Measurements from ENCODE around the gene PRAMEF7. TPM values are rescaled to one million over a fixed set of nuclear protein-coding genes. Genes with fewer than 3 reads are reported as not detected.
"Not testable (repeated sequence)": the region's sequence is repeated elsewhere in the genome, so short reads cannot be mapped to it uniquely, and the experiment has no call there.

Gene PRAMEF7

DNA sequence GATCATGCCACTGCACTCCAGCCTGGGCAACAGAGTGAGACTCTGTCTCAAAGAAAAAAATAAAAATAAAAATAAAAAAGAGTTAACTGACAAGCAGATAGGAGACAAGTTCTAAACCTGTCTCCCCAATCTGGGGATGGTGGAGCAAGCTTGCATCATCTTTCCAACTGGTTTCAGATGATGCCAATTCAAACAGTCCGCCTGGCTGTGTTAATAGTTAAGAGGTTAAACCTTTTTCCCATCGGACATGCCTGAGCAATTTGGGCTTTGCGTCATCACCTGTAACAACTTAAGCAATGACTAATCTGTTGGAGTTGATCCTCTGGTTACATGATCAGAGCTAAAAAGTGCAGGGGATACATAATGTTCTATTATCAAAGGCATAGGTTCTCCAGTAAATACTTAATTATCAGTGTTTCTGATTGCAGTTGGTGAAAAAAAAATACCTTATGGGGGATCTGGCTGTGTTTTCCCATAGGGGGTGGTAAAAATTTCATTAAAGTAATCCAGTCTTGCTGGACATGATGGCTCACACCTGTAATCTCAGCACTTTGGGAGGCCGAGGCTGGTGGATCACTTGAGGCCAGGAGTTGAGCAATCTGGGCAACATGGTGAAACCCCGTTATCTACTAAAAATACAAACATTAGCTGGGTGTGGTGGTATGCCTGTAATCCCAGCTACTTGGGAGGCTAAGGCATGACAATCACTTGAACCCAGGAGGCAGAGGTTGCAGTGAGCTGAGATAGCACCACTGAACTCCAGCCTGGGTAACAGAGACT, 12.4 kb upstream of the PRAMEF7 start:
- H4K5ac ChIP-seq (ENCODE audit: low read length); H3K56ac ChIP-seq (ENCODE audit: low read length); H3K18ac ChIP-seq (ENCODE audit: low read length); H3K4ac ChIP-seq (ENCODE audit: low read depth, low read length); H3K36me3 ChIP-seq (ENCODE audit: control insufficient read depth, insufficient read depth, low read length); H3K4me1 ChIP-seq (ENCODE audit: control insufficient read depth, low read depth, low read length); H4K8ac ChIP-seq (ENCODE audit: low read depth, low read length); H2BK5ac ChIP-seq (ENCODE audit: low read length); H3K27me3 ChIP-seq (ENCODE audit: insufficient read depth, low read length, poor library complexity); H3K23ac ChIP-seq (ENCODE audit: low read length); H3K9ac ChIP-seq (ENCODE audit: low read length); H3K4me2 ChIP-seq (ENCODE audit: low read length); H3K79me1 ChIP-seq (ENCODE audit: low read length); H3K27ac ChIP-seq (ENCODE audit: low read depth, low read length); H3K79me2 ChIP-seq (ENCODE audit: control insufficient read depth, insufficient read depth, low read length); H2BK15ac ChIP-seq (replicated peaks; ENCODE audit: low read depth); H2BK120ac ChIP-seq (ENCODE audit: low read depth, low read length); DNase-seq; H3K4me3 ChIP-seq (ENCODE audit: low read length); H2AK5ac ChIP-seq (ENCODE audit: low read length): not testable (repeated sequence)
- WGBS (ENCODE audit: extremely low coverage, insufficient coverage, low lambda C conversion rate): no CpG with 5 or more reads among the region's 5 CpGs

DNA sequence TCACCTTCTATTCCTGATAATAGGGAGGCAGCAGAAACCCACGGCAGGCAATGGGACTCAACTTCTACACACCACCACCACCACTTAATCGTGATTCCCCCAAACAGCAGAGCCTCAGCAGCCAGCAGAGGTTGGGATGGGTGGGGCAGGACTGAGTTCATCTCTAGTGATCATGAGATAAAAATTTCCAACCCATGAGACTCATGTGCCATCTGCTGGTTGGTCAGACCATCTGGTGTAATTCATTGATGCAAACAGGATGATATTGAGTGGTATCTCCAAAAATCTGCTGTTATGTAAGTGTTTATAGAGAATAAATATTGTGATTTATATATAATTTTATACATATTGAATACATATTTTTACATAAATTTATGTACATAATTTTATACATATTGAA, 5.3 kb downstream of the PRAMEF7 start:
- H4K8ac ChIP-seq (ENCODE audit: low read depth, low read length); H3K27me3 ChIP-seq (ENCODE audit: insufficient read depth, low read length, poor library complexity); H3K4ac ChIP-seq (ENCODE audit: low read depth, low read length); H3K4me1 ChIP-seq (ENCODE audit: control insufficient read depth, low read depth, low read length); H3K4me3 ChIP-seq (ENCODE audit: low read length); H2BK5ac ChIP-seq (ENCODE audit: low read length); H2BK120ac ChIP-seq (ENCODE audit: low read depth, low read length); H3K79me2 ChIP-seq (ENCODE audit: control insufficient read depth, insufficient read depth, low read length); H2BK15ac ChIP-seq (replicated peaks; ENCODE audit: low read depth); H3K27ac ChIP-seq (ENCODE audit: low read depth, low read length); H3K23ac ChIP-seq (ENCODE audit: low read length); H4K5ac ChIP-seq (ENCODE audit: low read length); H3K79me1 ChIP-seq (ENCODE audit: low read length); H3K18ac ChIP-seq (ENCODE audit: low read length); DNase-seq; H3K9ac ChIP-seq (ENCODE audit: low read length); H3K56ac ChIP-seq (ENCODE audit: low read length); H2AK5ac ChIP-seq (ENCODE audit: low read length); H3K4me2 ChIP-seq (ENCODE audit: low read length); H3K36me3 ChIP-seq (ENCODE audit: control insufficient read depth, insufficient read depth, low read length): not testable (repeated sequence)
- WGBS (ENCODE audit: extremely low coverage, insufficient coverage, low lambda C conversion rate): no CpG with 5 or more reads among the region's 2 CpGs

DNA sequence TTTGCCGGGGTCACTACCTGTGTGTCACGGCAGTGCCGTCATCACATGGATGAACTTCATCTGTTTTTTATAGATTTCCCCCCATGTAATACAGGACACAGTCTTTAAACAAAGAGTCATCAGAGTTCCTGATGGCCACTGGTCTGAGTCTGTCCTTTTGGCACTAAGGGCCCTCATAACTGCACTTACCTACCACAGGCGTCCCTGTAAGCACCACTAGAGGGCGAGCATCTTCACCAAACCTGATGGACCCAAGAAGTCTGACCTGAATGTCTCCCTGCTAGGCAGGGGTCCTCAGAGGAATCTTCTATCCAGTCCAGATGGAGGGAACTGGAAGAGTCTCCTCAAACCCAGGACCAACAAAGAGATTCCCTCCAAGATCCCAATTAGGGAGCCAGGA, 8.0 kb downstream of the PRAMEF7 start:
- H3K23ac ChIP-seq (ENCODE audit: low read length); H3K27me3 ChIP-seq (ENCODE audit: insufficient read depth, low read length, poor library complexity); H4K5ac ChIP-seq (ENCODE audit: low read length); H2BK120ac ChIP-seq (ENCODE audit: low read depth, low read length); H3K9ac ChIP-seq (ENCODE audit: low read length); H2BK5ac ChIP-seq (ENCODE audit: low read length); H3K4me3 ChIP-seq (ENCODE audit: low read length); H2BK15ac ChIP-seq (replicated peaks; ENCODE audit: low read depth); H3K56ac ChIP-seq (ENCODE audit: low read length); H3K4me1 ChIP-seq (ENCODE audit: control insufficient read depth, low read depth, low read length); H3K18ac ChIP-seq (ENCODE audit: low read length); DNase-seq; H3K79me1 ChIP-seq (ENCODE audit: low read length); H4K8ac ChIP-seq (ENCODE audit: low read depth, low read length); H3K4ac ChIP-seq (ENCODE audit: low read depth, low read length); H3K27ac ChIP-seq (ENCODE audit: low read depth, low read length); H3K79me2 ChIP-seq (ENCODE audit: control insufficient read depth, insufficient read depth, low read length); H2AK5ac ChIP-seq (ENCODE audit: low read length); H3K36me3 ChIP-seq (ENCODE audit: control insufficient read depth, insufficient read depth, low read length); H3K4me2 ChIP-seq (ENCODE audit: low read length): not testable (repeated sequence)
- no CpG with 5 or more reads among the region's 5 CpGs for WGBS (ENCODE audit: extremely low coverage, insufficient coverage, low lambda C conversion rate)

DNA sequence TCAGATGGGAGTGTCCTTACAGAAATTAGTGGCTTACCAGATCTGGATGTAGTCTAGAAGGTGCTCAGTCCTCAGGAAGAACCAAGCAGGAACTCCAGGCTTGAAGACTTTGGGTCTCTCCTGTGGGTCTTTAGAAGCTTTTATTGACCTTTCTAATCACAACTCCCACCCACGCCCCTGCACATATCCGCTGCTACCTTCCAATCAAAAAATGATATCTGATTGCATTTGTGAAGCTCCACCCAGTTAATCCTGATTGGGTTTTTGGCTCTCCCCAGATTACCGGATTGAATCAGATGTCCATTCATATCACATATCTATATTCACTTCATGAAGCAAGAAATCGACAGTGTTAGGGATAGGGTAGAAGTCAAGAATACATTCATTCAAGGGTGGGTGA, 31.1 kb downstream of the PRAMEF7 start, which contains the start of gene PRAMEF6:
PRAMEF6 (minus strand) TSS at position 101 of the 400 bp plus-strand sequence. CDS start 5,062 bp downstream, outside the sequence.
- not testable (repeated sequence) for H4K5ac ChIP-seq (ENCODE audit: low read length); H3K4ac ChIP-seq (ENCODE audit: low read depth, low read length); H3K79me2 ChIP-seq (ENCODE audit: control insufficient read depth, insufficient read depth, low read length); H3K79me1 ChIP-seq (ENCODE audit: low read length); H2BK5ac ChIP-seq (ENCODE audit: low read length); H3K4me1 ChIP-seq (ENCODE audit: control insufficient read depth, low read depth, low read length); H3K4me3 ChIP-seq (ENCODE audit: low read length); H3K56ac ChIP-seq (ENCODE audit: low read length); H2BK15ac ChIP-seq (replicated peaks; ENCODE audit: low read depth); H3K18ac ChIP-seq (ENCODE audit: low read length); DNase-seq; H3K23ac ChIP-seq (ENCODE audit: low read length); H3K9ac ChIP-seq (ENCODE audit: low read length); H4K8ac ChIP-seq (ENCODE audit: low read depth, low read length); H3K27me3 ChIP-seq (ENCODE audit: insufficient read depth, low read length, poor library complexity); H2AK5ac ChIP-seq (ENCODE audit: low read length); H3K4me2 ChIP-seq (ENCODE audit: low read length); H3K27ac ChIP-seq (ENCODE audit: low read depth, low read length); H3K36me3 ChIP-seq (ENCODE audit: control insufficient read depth, insufficient read depth, low read length); H2BK120ac ChIP-seq (ENCODE audit: low read depth, low read length)
- no CpG with 5 or more reads among the region's 4 CpGs for WGBS (ENCODE audit: extremely low coverage, insufficient coverage, low lambda C conversion rate)

Small RNAs within 50 kb of the gene (small RNA-seq; reads per million reads assigned to genes)
- not detected for gene RNU6-1072P (ENCODE audit: insufficient read depth)
